ENCODE measurements around the gene PLCB3.

The PLCB3 gene

GRCh38 chr11:64266339-64266738, 15.0 kb downstream of the PLCB3 start:
- no peak for DNase-seq (ENCODE audit: low read depth in 2 of 2)

GRCh38 chr11:64267207-64267945, 16.0 kb downstream of the PLCB3 start:
- DNase-seq (ENCODE audit: low read depth in 2 of 2): no peak

GRCh38 chr11:64268025-64268892, 16.9 kb downstream of the PLCB3 start:
- DNase-seq (ENCODE audit: low read depth in 2 of 2): no peak

GRCh38 chr11:64268893-64269539, 17.7 kb downstream of the PLCB3 start:
- DNase-seq (ENCODE audit: low read depth in 2 of 2): peak; percentile 23 to 54

GRCh38 chr11:64269540-64270220, 18.4 kb downstream of the PLCB3 start:
- DNase-seq (ENCODE audit: low read depth in 2 of 2): peak; percentile 97 to 98

GRCh38 chr11:64275031-64275800, 23.9 kb downstream of the PLCB3 start:
- no peak for DNase-seq (ENCODE audit: low read depth in 2 of 2)

GRCh38 chr11:64275841-64276240, 24.5 kb downstream of the PLCB3 start:
- no peak for DNase-seq (ENCODE audit: low read depth in 2 of 2)

- no peak for DNase-seq (ENCODE audit: low read depth in 2 of 2)
Measured at GRCh38 chr11:64276653-64277431, 25.5 kb downstream of the PLCB3 start.

- no peak for DNase-seq (ENCODE audit: low read depth in 2 of 2)
Measured at GRCh38 chr11:64278576-64279190, 27.4 kb downstream of the PLCB3 start.

- DNase-seq (ENCODE audit: low read depth in 2 of 2): no peak
Measured at GRCh38 chr11:64281957-64282770, 30.8 kb downstream of the PLCB3 start.

- DNase-seq (ENCODE audit: low read depth in 2 of 2): no peak
Measured at GRCh38 chr11:64283092-64283491, 31.8 kb downstream of the PLCB3 start.

- DNase-seq (ENCODE audit: low read depth in 2 of 2): peak; percentile 87 to 93
Measured at GRCh38 chr11:64284048-64284961, 33.0 kb downstream of the PLCB3 start, which contains the start of gene BAD. TSS of gene BAD (minus strand) at chr11:64284665. CDS start at chr11:64284368, 297 bp downstream.

- DNase-seq (ENCODE audit: low read depth in 2 of 2): peak; percentile 85
Measured at GRCh38 chr11:64284962-64285884, 33.9 kb downstream of the PLCB3 start, which contains the start of gene GPR137. TSS of gene GPR137 (plus strand) at chr11:64285848. CDS start at chr11:64286525, 677 bp downstream.

GRCh38 chr11:64285885-64286800, 34.8 kb downstream of the PLCB3 start:
- no peak for DNase-seq (ENCODE audit: low read depth in 2 of 2)

GRCh38 chr11:64286801-64287159, 35.5 kb downstream of the PLCB3 start:
- DNase-seq (ENCODE audit: low read depth in 2 of 2): no peak

All from stimulated activated CD4-positive, alpha-beta T cell treated with anti-CD3 and anti-CD28 coated beads, Interleukin-12 subunit alpha, Interleukin-12 subunit beta, amount 100 ng/mL, for 24 hours (primary cell).